K562 treated with DMSO at 1 percent for 4 hours (cell line): ENCODE data around the gene TIGAR. TPM values are rescaled to one million over a fixed set of nuclear protein-coding genes. Genes with fewer than 3 reads are reported as not detected.

Source experiments
- total RNA-seq: library from RNA; unstranded; fragments of 300-600 nt; gene quantifications from 2 replicates; pipeline ENCODE4 v1.2.3, GENCODE V29; 2022; ENCODE audit not compliant: insufficient read depth

The TIGAR gene, protein sequence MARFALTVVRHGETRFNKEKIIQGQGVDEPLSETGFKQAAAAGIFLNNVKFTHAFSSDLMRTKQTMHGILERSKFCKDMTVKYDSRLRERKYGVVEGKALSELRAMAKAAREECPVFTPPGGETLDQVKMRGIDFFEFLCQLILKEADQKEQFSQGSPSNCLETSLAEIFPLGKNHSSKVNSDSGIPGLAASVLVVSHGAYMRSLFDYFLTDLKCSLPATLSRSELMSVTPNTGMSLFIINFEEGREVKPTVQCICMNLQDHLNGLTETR
- total RNA-seq = 0.41 TPM in 1 of 2 replicates, not detected in the other

DNA sequence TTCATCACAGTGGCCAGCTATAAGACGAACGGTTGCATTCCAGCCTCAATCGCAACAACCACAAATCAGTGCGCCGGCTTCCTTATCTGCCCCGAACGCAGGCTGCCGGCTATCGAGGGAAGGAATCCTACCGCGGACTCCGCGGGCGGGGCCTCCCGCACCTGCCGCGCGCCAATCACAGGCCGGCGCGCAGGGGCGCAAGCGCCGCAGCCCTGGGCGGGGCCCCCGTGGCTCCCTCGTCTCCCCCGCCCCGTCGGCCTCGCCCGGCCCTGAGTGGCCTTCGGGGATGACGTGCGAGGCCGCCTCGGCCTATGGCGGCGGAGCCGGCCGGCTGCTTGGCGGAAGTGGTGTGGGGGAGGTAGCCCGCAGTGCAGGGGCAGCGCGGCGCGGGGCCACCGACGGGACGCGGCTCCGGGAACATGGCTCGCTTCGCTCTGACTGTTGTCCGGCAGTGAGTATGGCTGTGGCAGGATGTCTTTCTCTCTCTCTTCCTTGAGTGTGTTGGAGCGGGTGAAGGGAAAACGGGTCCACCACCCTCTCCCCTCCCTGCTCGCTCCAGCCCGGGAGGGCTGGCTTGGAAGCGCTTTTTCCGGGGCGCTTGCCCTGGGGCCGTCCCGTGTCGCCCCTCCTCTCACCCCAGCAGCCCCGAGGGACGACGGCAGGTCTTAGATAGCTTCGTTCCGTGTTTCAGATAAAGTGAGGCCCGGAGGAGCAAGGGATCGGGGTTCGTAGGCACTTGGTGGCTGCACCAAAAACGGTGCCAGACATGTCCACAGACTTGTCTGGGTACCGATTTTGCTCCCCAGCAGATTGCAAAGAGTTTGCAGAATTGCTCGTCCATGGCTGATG, at the start of gene TIGAR:
Gene TIGAR, plus strand, starts transcription at position 361 of the 849 bp plus-strand sequence. Its CDS starts 59 bp downstream, at position 420.

DNA sequence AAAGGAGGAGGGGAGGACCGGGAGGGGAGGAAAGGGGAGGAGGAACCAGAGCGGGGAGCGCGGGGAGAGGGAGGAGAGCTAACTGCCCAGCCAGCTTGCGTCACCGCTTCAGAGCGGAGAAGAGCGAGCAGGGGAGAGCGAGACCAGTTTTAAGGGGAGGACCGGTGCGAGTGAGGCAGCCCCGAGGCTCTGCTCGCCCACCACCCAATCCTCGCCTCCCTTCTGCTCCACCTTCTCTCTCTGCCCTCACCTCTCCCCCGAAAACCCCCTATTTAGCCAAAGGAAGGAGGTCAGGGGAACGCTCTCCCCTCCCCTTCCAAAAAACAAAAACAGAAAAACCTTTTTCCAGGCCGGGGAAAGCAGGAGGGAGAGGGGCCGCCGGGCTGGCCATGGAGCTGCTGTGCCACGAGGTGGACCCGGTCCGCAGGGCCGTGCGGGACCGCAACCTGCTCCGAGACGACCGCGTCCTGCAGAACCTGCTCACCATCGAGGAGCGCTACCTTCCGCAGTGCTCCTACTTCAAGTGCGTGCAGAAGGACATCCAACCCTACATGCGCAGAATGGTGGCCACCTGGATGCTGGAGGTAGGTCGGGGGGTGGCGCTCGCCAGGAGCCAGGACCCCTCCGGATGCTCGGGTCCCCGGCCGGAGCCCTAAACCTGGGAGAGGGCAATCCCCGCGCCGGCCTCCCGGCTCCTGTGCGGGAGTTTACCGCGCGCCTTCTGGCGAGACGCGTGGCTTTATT, 47.2 kb upstream of the TIGAR start, which contains the start of gene CCND2:
Gene CCND2, plus strand, starts transcription at position 111 of the 744 bp plus-strand sequence. Its CDS starts 279 bp downstream, at position 390.

GRCh38 chr12:4379405-4379804, 58.4 kb downstream of the TIGAR start, which contains the start of gene FGF23:
TSS of gene FGF23 (minus strand) at chr12:4379712. CDS start at chr12:4379582, 130 bp downstream.

Other genes with a start within 250 kb of the TIGAR start
- gene CCND2, start 47.5 kb upstream of the TIGAR start, total RNA-seq = 9.8 and 10.4 TPM in 2 replicates
- gene FGF23, start 58.5 kb downstream of the TIGAR start, total RNA-seq = not detected in 2 replicates
- not detected in 2 replicates for gene FGF6, start 124.6 kb downstream of the TIGAR start, total RNA-seq
- gene RAD51AP1, start 217.7 kb downstream of the TIGAR start, total RNA-seq = 35.9 and 46.5 TPM in 2 replicates
- 5.7 and 11.7 TPM in 2 replicates for gene DYRK4, start 241.0 kb downstream of the TIGAR start, total RNA-seq